ENCODE measurements around the gene KIF18A.

- no peak for TF ChIP-seq CTCF (IDR thresholded peaks at IDR 0.05; ENCODE audit: poor library complexity)
- no peak for TF ChIP-seq EZH2 (IDR thresholded peaks at IDR 0.05; ENCODE audit: borderline replicate concordance)
Observed at GRCh38 chr11:28009388-28009787, 98.6 kb downstream of the KIF18A start.
